Skeletal muscle satellite cell (primary cell): Measurements from ENCODE around the gene THAP3.
"Not testable (repeated sequence)": the region's sequence is repeated elsewhere in the genome, so short reads cannot be mapped to it uniquely, and the experiment has no call there.

ENCODE experiments used
- H3K27me3 ChIP-seq: 2 replicates; pipeline ENCODE4 v1.7.0; 2013; ENCODE audit warnings: low read length; ENCODE audit not compliant: control insufficient read depth, insufficient read depth
- H3K36me3 ChIP-seq: 2 replicates; pipeline ENCODE4 v1.7.0; 2013; ENCODE audit warnings: mild to moderate bottlenecking, control low read depth, low read length; ENCODE audit not compliant: insufficient read depth
- H3K4me1 ChIP-seq: 2 replicates; pipeline ENCODE4 v1.7.0; 2013; ENCODE audit warnings: low read length; ENCODE audit not compliant: control insufficient read depth, insufficient read depth
- H3K4me2 ChIP-seq: 2 replicates; pipeline ENCODE4 v1.7.0; 2013; ENCODE audit warnings: mild to moderate bottlenecking, low read length
- H3K4me3 ChIP-seq: 2 replicates; pipeline ENCODE4 v1.7.0; 2013; ENCODE audit warnings: low read length
- H3K9ac ChIP-seq: 2 replicates; pipeline ENCODE4 v1.7.0; 2013; ENCODE audit warnings: mild to moderate bottlenecking, low read depth, low read length, moderate library complexity
- H3K9me3 ChIP-seq: replicated peaks from 2 replicates; pipeline ENCODE4 v1.7.0; 2013; ENCODE audit warnings: mild to moderate bottlenecking, control low read depth, low read length

THAP3 gene

GRCh38 chr1:6592441-6592840 is 32.2 kb upstream of the THAP3 start:
- no peak overlapping the region for H3K9ac ChIP-seq
- peaks cover 90% of the 10 kb centered on the region for H3K36me3 ChIP-seq
- H3K4me2 ChIP-seq, result no peak overlapping the region
- no peak overlapping the region for H3K4me3 ChIP-seq
- H3K4me1 ChIP-seq, result peaks cover 35% of the 10 kb centered on the region
- H3K27me3 ChIP-seq, result no peaks in the 10 kb centered on the region
- no peaks in the 10 kb centered on the region for H3K9me3 ChIP-seq

GRCh38 chr1:6592865-6593593 is 31.6 kb upstream of the THAP3 start:
- H3K4me3 ChIP-seq, result no peak overlapping the region
- H3K9me3 ChIP-seq, result no peaks in the 10 kb centered on the region
- no peak overlapping the region for H3K4me2 ChIP-seq
- no peaks in the 10 kb centered on the region for H3K27me3 ChIP-seq
- no peak overlapping the region for H3K9ac ChIP-seq
- H3K4me1 ChIP-seq, result peaks cover 38% of the 10 kb centered on the region
- H3K36me3 ChIP-seq, result peaks cover 96% of the 10 kb centered on the region

GRCh38 chr1:6593810-6594209 is 30.9 kb upstream of the THAP3 start:
- H3K4me2 ChIP-seq, result no peak overlapping the region
- peaks cover 45% of the 10 kb centered on the region for H3K4me1 ChIP-seq
- H3K27me3 ChIP-seq, result no peaks in the 10 kb centered on the region
- no peak overlapping the region for H3K4me3 ChIP-seq
- no peak overlapping the region for H3K9ac ChIP-seq
- no peaks in the 10 kb centered on the region for H3K9me3 ChIP-seq
- peaks cover 94% of the 10 kb centered on the region for H3K36me3 ChIP-seq

GRCh38 chr1:6594977-6595740 is 29.5 kb upstream of the THAP3 start:
- no peaks in the 10 kb centered on the region for H3K27me3 ChIP-seq
- H3K9ac ChIP-seq, result no peak overlapping the region
- no peaks in the 10 kb centered on the region for H3K9me3 ChIP-seq
- peaks cover 87% of the 10 kb centered on the region for H3K36me3 ChIP-seq
- H3K4me1 ChIP-seq, result peaks cover 48% of the 10 kb centered on the region
- H3K4me3 ChIP-seq, result no peak overlapping the region
- no peak overlapping the region for H3K4me2 ChIP-seq

- H3K4me2 ChIP-seq, result peak overlapping the region; percentile 23
- H3K9ac ChIP-seq, result no peak overlapping the region
- peaks cover 79% of the 10 kb centered on the region for H3K36me3 ChIP-seq
- no peaks in the 10 kb centered on the region for H3K27me3 ChIP-seq
- H3K4me1 ChIP-seq, result peaks cover 43% of the 10 kb centered on the region
- no peaks in the 10 kb centered on the region for H3K9me3 ChIP-seq
- no peak overlapping the region for H3K4me3 ChIP-seq
Measured at GRCh38 chr1:6596351-6596750, 28.3 kb upstream of the THAP3 start.

GRCh38 chr1:6596886-6597776 is 27.5 kb upstream of the THAP3 start:
- H3K36me3 ChIP-seq, result peaks cover 71% of the 10 kb centered on the region
- H3K9ac ChIP-seq, result peak overlapping the region; percentile 6
- no peak overlapping the region for H3K4me3 ChIP-seq
- H3K4me1 ChIP-seq, result peaks cover 35% of the 10 kb centered on the region
- no peaks in the 10 kb centered on the region for H3K27me3 ChIP-seq
- H3K9me3 ChIP-seq, result no peaks in the 10 kb centered on the region
- peak overlapping the region; percentile 43 for H3K4me2 ChIP-seq

GRCh38 chr1:6597777-6598131 is 26.9 kb upstream of the THAP3 start:
- peak overlapping the region; percentile 43 for H3K4me2 ChIP-seq
- H3K36me3 ChIP-seq, result peaks cover 65% of the 10 kb centered on the region
- no peaks in the 10 kb centered on the region for H3K9me3 ChIP-seq
- peak overlapping the region; percentile 6 for H3K9ac ChIP-seq
- peaks cover 33% of the 10 kb centered on the region for H3K4me1 ChIP-seq
- no peak overlapping the region for H3K4me3 ChIP-seq
- H3K27me3 ChIP-seq, result no peaks in the 10 kb centered on the region

GRCh38 chr1:6599141-6599975 is 25.3 kb upstream of the THAP3 start:
- Histone ChIP-seq H3K36me3 (peaks cover 49% of the 10 kb centered on the region), H3K9ac (peak overlapping the region; percentile 87), H3K27me3 (no peaks in the 10 kb centered on the region), H3K4me3 (peak overlapping the region; percentile 80), H3K4me1 (peaks cover 47% of the 10 kb centered on the region), H3K9me3 (no peaks in the 10 kb centered on the region), H3K4me2 (peak overlapping the region; percentile 95)

GRCh38 chr1:6599991-6600390 is 24.7 kb upstream of the THAP3 start:
- peaks cover 53% of the 10 kb centered on the region for H3K4me1 ChIP-seq
- H3K9me3 ChIP-seq, H3K27me3 ChIP-seq: not testable (repeated sequence)
- peak overlapping the region; percentile 95 for H3K4me2 ChIP-seq
- H3K36me3 ChIP-seq, result peaks cover 43% of the 10 kb centered on the region
- H3K4me3 ChIP-seq, result peak overlapping the region; percentile 80
- peak overlapping the region; percentile 87 for H3K9ac ChIP-seq

- H3K9ac ChIP-seq, result peak overlapping the region; percentile 87
- no peaks in the 10 kb centered on the region for H3K9me3 ChIP-seq
- H3K36me3 ChIP-seq, result peaks cover 38% of the 10 kb centered on the region
- H3K27me3 ChIP-seq, result no peaks in the 10 kb centered on the region
- H3K4me1 ChIP-seq, result peaks cover 54% of the 10 kb centered on the region
- H3K4me3 ChIP-seq, result peak overlapping the region; percentile 80
- peak overlapping the region; percentile 95 for H3K4me2 ChIP-seq
Measured at GRCh38 chr1:6600410-6601048, 24.1 kb upstream of the THAP3 start.
